ENCODE measurements around the gene PTGFRN.

DNA sequence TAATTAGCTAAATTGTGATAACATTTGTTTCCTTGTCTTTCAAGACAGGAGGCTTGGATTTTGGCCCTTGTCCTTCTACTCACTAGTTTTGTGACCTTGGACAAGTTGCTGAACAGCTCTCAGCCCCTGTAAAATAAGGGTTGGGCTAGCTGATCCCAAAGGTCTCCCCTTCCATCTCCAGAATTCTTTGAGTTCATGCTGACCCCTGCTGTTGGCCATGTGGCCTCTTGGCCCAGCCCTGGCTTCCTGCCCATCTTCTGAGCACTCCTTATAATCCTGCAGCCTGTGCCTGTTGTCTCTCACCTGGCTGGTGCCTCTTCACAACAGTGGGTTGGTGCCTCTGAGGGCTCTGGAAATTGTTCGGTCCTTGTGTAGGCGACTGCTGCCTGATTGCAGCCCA lies 10.1 kb downstream of the PTGFRN start:
- TF ChIP-seq FOXA1 (IDR thresholded peaks at IDR 0.05) (no peak), NFRKB (IDR thresholded peaks at IDR 0.05) (no peak), BHLHE40 (IDR thresholded peaks at IDR 0.05; ENCODE audit: borderline replicate concordance) (no peak), HDGF (IDR thresholded peaks at IDR 0.05; ENCODE audit: borderline replicate concordance) (no peak), LEF1 (IDR thresholded peaks at IDR 0.05; ENCODE audit: borderline replicate concordance) (no peak), FOXM1 (IDR thresholded peaks at IDR 0.05; ENCODE audit: borderline replicate concordance) (no peak), ZNF384 (IDR thresholded peaks at IDR 0.05) (no peak), TARDBP (IDR thresholded peaks at IDR 0.05) (no peak)

Data from HEK293T (cell line).